ENCODE measurements around the gene TBC1D26.
"Not testable (repeated sequence)": the region's sequence is repeated elsewhere in the genome, so short reads cannot be mapped to it uniquely, and the experiment has no call there.

Gene TBC1D26
- long read RNA-seq, donor 1, result 0 reads
- long read RNA-seq, donor 2, result 0 reads
- long read RNA-seq, donor 3, result 0 reads
- long read RNA-seq, donor 4, result 0 reads
- long read RNA-seq, donor 5, result 0 reads
- long read RNA-seq, donor 6, result 0 reads
- long read RNA-seq, donor 7, result 0 reads
- long read RNA-seq, donor 8, result 0 reads

DNA sequence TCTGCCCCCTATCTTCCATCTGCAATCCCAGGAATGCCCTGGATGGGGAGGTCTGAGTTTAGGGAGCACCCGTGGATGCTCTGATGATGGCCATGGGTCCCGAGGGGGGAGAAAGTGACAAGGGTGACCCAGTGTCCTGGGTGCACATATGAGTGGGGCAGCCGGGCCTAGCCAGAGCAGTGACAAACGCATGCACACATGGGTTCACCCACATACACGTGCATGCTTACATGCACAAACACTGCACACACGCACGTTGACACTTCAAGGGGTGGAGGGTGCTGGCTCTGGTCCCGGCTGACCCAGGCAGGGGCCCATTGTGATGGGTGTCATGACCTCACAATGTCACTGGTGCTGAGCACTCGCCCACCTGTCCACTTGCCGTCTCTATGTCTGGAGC is at the start of gene TBC1D26:
TSS of gene TBC1D26 (plus strand) at position 384 of the 400 bp plus-strand sequence. CDS start 3,066 bp downstream, outside the sequence.
- not testable (repeated sequence) for DNase-seq

GRCh38 chr17:15683135-15683534 is 48.9 kb upstream of the TBC1D26 start:
- DNase-seq, result not testable (repeated sequence)

GRCh38 chr17:15683824-15684478 is 48.1 kb upstream of the TBC1D26 start, which contains the start of gene TRIM16:
TRIM16 (minus strand) TSS chr17:15684311; CDS start chr17:15651609, 32,702 bp downstream.
- DNase-seq, result peak; percentile 79

GRCh38 chr17:15687494-15687893 is 44.6 kb upstream of the TBC1D26 start:
- not testable (repeated sequence) for DNase-seq

- peak; percentile 16 for DNase-seq
Measured at GRCh38 chr17:15698967-15699366, 33.1 kb upstream of the TBC1D26 start.

GRCh38 chr17:15699413-15699924 is 32.6 kb upstream of the TBC1D26 start, which contains the start of gene ZNF286A:
ZNF286A (plus strand) TSS chr17:15699752; CDS start chr17:15700330, 578 bp downstream.
- DNase-seq, result peak; percentile 88

DNA sequence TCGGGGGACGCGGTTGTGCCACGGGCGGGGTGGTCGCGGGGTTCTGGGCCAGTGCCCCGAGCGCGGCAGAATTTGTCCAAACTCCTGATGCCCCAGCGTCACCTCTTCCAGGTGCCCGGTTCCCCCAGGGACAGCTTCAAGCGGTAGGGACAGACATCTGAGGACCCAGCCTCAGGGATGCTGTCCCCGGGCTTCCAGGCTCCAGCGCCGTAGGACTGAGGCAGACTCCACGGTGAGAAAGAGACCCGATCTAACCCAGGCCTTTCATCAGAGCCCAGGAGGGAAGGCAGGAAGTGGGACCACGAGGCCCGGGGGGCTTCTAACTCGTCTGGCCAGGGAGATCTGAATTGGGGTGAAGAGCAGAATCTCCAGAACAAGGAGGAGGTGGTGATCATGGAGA is 32.1 kb upstream of the TBC1D26 start:
- not testable (repeated sequence) for DNase-seq

- DNase-seq, result not testable (repeated sequence)
Measured at GRCh38 chr17:15704239-15704638, 27.8 kb upstream of the TBC1D26 start.

DNA sequence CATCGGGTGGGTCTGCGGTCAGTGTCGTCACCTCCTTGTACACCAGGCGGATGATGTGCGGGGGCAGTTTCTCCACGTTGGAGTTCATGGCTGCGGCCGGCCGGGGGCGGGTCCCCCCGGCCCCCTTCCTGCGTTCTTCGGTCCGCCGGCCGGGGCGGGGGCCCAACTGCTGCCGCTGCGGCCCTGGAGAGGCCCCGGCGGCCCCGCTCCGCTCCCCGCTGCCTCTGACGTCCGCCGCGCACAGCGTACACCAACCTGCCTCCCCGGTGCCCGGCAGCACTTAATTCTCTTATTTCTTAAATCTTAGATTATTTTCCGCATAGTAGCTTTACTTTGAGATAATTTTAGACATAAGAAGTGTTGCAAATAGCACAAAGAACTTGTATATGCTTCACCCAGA is 27.3 kb upstream of the TBC1D26 start:
- not testable (repeated sequence) for DNase-seq

DNA sequence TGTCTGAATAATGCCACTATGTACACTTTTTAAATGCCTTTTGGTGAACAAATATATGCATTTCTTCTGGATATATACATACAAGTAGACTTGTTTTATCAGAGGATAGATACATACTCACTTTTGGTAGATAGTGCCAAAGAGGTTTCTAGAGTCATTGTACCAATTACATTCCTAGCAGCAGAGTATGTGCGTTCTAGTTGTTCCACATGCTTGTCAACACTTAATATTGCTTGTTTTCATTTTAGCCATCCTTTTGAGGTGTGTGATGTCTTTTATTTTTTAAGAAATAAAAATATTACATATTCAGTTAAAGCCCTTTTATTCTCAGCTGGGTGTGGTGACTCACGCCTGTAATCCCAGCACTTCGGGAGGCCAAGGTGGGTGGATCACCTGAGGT is 23.2 kb upstream of the TBC1D26 start:
- not testable (repeated sequence) for DNase-seq

GRCh38 chr17:15716601-15717563 is 15.2 kb upstream of the TBC1D26 start:
- not testable (repeated sequence) for DNase-seq

GRCh38 chr17:15730535-15730934 is 1.5 kb upstream of the TBC1D26 start:
- not testable (repeated sequence) for DNase-seq

DNA sequence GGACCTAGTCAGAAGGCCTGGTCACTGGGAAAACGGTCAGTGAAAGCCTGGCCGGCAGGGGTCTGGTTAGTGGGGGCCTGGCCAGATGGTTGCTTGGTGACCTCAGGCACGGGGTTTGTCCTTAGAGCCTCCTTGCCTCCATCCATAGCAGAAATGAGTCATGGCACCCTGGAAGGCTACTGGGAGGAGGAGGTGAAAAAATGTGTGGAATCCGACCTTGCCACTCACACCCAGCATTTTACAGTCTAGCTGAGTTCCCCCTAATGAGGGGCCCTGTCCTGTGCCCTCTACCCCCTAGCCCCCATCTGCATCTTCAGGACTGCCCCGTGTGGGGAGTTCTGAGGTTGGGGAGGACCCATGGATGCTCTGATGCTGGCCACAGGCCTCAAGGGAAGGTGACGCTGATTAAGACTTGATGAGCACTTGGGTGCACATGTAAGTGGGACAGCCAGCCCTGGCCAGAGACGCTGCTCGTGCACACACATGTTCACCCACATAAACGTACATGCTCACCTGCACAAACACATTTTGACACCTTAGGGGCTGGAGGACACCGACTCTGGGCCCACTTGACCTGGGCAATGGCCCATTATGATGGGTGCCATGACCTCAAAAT is 1.2 kb downstream of the TBC1D26 start:
- DNase-seq, result not testable (repeated sequence)

DNA sequence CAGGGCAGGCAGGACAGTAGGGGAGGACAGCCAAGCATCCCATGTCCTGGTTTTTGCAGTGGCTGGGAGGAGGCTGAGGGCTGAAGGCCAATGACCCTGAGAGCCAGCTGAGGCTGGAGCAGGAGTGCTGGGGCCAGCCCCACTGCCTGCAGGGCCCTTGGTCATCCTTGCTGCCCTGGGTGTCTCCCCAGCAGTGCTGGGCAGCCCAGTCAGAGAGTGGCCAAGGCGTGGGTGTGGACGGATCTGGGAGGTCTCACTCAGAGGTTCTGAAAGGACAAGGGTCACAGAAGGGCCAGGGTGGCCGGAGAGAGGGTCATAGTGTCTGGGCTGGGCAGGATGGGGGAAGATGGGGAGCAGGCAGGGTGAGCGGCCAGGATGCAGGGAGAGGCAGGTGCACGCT is 4.5 kb downstream of the TBC1D26 start:
- not testable (repeated sequence) for DNase-seq

DNA sequence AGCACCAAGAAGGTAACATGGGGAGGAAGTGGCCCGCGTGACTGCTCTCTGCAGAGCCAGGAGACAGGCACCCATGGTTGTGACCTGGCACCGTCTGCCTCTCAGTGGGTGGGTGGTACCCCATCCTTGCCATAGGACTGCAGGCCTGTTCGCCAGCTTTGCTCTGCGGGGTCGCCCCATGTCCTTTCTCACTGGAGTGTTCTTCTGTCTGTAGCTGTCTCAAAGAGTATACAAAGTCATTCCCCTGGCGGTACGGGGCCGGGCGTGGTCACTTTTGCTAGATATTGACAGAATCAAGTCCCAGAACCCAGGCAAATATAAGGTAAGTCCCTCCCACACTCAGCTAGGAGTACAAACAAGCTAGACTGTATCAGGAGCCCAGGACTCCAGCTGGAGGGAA is 6.0 kb downstream of the TBC1D26 start:
- DNase-seq, result no peak

GRCh38 chr17:15739259-15739658 is 7.2 kb downstream of the TBC1D26 start:
- not testable (repeated sequence) for DNase-seq

GRCh38 chr17:15740041-15740440 is 8.0 kb downstream of the TBC1D26 start:
- DNase-seq, result not testable (repeated sequence)

DNA sequence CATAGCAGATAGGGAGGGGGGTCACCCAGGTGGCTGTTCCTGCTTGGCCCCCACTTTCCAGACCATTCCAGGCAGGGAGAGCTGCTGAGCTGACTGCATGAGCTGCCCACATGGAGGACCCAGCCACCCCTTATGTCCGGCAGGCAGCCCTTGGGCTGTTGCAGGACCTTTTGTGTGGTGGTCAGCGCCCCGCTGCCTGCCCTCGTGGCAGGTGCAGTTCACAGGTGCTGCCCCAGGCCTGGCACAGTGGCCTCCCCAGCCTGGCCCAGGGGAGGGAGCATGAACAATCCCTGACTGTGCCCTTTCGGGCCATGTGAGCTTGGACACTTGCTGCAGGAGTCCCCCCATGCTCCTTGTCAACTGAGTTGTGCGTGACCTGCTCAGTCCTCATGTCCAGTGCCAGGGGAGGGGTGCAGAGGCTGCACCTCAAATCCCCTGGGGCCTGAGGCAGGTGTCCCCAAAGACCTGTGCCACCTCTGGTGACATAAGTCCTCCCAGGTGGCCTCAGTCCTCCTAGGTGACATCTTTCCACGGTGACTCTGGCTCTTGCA is 8.6 kb downstream of the TBC1D26 start:
- DNase-seq, result no peak

- no peak for DNase-seq
Measured at GRCh38 chr17:15741624-15742023, 9.5 kb downstream of the TBC1D26 start.

DNA sequence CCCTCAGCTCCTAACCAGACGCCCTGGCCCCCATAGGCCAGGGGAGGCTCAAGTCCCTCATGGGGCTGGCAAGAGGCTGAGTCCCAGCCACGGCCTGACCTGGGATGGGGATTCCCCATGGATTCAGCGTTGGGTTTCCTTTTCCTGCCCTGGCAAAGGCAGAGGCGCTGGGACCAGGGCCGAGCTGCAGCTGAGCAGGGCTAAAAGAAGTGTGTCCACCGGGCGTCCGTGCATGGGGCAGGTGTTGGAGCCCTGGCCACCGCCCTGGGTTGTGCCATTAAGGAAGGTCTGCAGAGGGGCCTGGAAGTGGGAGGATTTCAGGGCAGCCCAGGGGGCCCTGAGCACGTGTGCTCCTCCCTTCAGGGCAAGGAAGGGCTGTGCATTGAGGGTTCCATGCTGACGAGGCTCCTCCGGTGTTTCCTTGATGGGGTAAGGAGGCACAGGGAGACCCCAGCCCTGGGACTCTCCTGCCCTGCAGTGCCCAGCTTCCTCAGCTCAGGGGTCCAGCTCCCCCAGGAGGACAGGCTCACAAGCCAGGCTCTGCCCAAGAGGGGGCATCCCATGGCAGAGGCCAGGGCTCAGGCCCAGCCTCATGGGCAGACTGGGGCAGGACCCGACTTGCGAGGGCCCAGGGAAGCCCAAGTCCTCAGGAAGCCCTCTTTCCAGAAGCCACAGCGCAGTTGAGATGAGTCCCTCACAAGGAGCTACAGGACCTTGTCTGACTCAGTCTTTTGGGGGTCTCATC is 10.1 kb downstream of the TBC1D26 start:
- DNase-seq, result no peak

- no peak for DNase-seq
Measured at GRCh38 chr17:15742921-15743320, 10.8 kb downstream of the TBC1D26 start.
